HEK293T (cell line): ENCODE data around the gene SEMA3C.

ENCODE experiments used
- ELF4 ChIP-seq: fragments of 450-650 bp; IDR thresholded peaks from 2 replicates; pipeline ENCODE4 v1.6.1; 2017; ENCODE audit warnings: antibody characterized with exemption
- FOXA1 ChIP-seq: fragments of 450-650 bp; IDR thresholded peaks from 2 replicates; pipeline ENCODE4 v1.6.1; 2016; ENCODE audit warnings: mild to moderate bottlenecking
- HDGF ChIP-seq: fragments of 450-650 bp; IDR thresholded peaks from 2 replicates; pipeline ENCODE4 v1.6.1; 2017; ENCODE audit warnings: antibody characterized with exemption, borderline replicate concordance
- NFRKB ChIP-seq: fragments of 450-650 bp; IDR thresholded peaks from 2 replicates; pipeline ENCODE4 v1.6.1; 2016; ENCODE audit warnings: mild to moderate bottlenecking, moderate library complexity
- PKNOX1 ChIP-seq: fragments of 450-650 bp; IDR thresholded peaks from 2 replicates; pipeline ENCODE4 v1.6.1; 2016
- SUZ12 ChIP-seq: fragments of 450-650 bp; IDR thresholded peaks from 2 replicates; pipeline ENCODE4 v1.6.1; 2016; ENCODE audit warnings: mild to moderate bottlenecking
- TARDBP ChIP-seq: fragments of 450-650 bp; IDR thresholded peaks from 2 replicates; pipeline ENCODE4 v1.6.1; 2016

- TF ChIP-seq SUZ12 (no peak), FOXA1 (no peak), NFRKB (no peak), PKNOX1 (no peak), ELF4 (no peak), HDGF (no peak), TARDBP (no peak)
Measured at GRCh38 chr7:80736371-80737125, 182.3 kb downstream of the SEMA3C start.
